Fibroblast of peridontal ligament (primary cell): ENCODE measurements around the gene DCAF16.
"Not testable (repeated sequence)": the region's sequence is repeated elsewhere in the genome, so short reads cannot be mapped to it uniquely, and the experiment has no call there.

Experiments used
- DNase-seq: peaks from one replicate; pipeline ENCODE4 v3.0.0-alpha.2; 2010; ENCODE audit errors: extremely low read depth

Gene DCAF16

GRCh38 chr4:17810260-17811077 lies at the start of gene DCAF16, which contains the start of gene NCAPG:
DCAF16 (minus strand) TSS chr4:17810757; CDS start chr4:17804141, 6,616 bp downstream.
NCAPG (plus strand) TSS chr4:17810979; CDS start chr4:17811078, 99 bp downstream.
- peak; percentile 99 for DNase-seq

DNA sequence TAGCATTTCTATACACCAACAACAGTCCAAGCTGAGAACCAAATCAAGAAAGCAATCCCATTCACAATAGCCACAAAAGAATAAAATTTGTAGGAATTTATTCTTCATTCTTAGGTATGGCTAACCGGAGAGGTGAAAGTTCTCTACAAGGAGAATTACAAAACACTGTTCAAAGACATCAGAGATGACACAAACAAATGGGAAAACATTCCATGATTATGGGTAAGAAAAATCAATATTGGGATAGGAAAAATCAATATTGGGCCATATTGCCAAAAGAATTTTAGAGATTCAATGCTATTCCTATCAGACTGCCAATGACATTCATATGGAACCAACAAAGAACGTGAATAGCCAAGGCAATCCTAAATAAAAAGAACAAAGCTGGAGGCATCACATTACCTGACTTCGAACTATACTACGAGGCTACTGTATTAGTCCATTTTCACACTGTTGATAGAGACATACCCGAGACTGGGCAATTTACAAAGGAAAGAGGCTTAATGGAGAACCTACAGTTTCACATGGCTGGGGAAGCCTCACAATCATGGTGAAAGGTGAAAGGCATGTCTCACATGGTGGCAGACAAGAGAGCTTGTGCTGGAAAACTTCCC lies 49.3 kb upstream of the DCAF16 start:
- no peak for DNase-seq

DNA sequence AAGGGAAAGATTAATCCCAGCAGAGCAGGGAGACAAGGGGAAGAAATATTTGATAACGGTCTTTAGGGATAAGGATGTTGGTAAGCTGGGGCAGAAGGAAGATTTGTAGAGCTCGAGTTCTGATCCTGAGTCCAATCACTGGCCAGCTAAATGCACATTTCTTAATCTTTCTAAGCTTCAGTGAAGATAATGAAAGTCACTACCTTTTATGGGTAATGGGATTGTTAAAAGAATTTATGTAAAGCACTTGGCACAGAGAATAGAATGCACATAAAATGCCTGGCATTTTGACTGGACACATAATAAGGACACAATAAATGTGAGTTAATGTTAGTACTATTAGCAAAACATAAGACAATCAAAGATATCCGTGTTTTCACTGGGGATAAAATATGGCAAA lies 43.5 kb upstream of the DCAF16 start:
- DNase-seq: no peak

DNA sequence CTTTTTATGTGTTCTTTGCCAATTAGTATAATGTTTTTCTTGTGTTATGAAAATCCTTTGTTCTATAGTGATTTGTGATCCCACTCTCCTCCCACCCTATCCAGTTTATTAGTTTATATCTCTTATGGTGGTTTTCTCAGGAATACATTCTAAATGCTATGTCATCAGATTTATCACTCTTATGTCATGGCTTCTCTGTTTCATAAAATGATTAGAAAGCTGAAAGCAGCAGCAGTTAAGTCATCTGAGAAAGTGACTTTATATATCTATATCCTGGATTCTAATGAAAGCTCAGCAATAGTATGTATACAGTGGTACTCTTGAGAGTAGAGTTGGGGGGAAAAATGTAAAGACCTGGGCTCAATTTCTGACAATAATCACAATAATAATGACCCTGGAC lies 41.4 kb upstream of the DCAF16 start:
- DNase-seq: no peak

- not testable (repeated sequence) for DNase-seq
Observed at GRCh38 chr4:17850295-17850694, 39.7 kb upstream of the DCAF16 start.

GRCh38 chr4:17846266-17846665 lies 35.7 kb upstream of the DCAF16 start:
- DNase-seq: no peak

DNA sequence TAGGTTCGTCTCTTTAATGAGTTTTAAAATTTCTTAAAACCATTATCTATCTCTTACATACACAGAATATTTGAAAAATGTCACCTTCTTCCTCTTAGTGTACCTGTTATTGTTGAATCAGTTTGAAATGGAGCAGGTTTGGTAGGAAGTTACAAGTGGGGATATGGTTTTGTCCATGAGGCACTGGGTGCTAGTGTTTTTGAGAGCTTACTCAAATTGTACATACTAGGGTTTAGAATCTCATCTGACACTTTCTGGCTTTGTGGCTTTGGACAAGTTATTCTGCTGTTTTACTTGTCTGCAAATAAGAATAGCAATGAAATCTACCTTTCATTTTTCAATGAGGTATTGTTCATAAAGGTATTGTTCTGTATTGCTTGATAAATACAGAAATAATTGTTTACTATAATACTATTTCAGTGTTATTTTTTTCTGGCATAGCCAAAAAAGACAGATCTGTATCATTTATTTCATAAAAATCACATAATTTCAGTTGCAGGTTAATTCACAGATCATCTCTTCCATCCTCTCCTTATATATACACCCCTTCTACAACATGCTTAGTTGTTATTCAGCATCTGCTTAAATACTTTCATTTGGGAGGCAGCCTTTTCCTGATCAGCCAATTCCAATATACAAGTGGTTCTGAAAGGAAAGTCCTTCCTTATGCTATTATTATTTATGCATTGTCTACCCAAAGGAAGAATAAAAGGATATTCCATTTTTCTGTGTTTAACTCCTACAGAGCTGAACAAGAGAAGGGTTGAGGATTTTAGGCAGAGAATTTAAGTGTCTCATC lies 13.5 kb upstream of the DCAF16 start:
- peak; percentile 51 for DNase-seq

DNA sequence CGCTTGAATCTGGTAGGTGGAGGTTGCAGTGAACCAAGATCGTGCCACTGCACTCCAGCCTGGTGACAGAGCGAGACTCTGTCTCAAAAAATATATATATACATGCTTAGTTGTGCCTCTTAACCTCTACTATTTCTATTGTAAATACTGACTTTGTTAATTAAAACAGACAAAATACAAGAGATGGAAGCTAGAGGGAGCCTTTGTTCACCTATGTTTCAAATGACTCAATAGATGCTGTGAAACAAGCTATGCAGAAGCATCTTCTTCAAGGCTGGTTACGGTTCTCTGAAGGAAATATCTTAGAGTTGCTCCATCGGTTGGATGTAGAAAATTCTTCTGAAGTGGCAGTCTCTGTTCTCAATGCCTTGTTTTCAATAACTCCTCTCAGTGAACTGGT lies 6.5 kb upstream of the DCAF16 start:
- DNase-seq: peak; percentile 91

GRCh38 chr4:17816142-17816541 lies 5.6 kb upstream of the DCAF16 start:
- DNase-seq: no peak

- peak; percentile 59 for DNase-seq
Observed at GRCh38 chr4:17814140-17814539, 3.6 kb upstream of the DCAF16 start.

GRCh38 chr4:17812801-17813200 lies 2.2 kb upstream of the DCAF16 start:
- DNase-seq: peak; percentile 52

DNA sequence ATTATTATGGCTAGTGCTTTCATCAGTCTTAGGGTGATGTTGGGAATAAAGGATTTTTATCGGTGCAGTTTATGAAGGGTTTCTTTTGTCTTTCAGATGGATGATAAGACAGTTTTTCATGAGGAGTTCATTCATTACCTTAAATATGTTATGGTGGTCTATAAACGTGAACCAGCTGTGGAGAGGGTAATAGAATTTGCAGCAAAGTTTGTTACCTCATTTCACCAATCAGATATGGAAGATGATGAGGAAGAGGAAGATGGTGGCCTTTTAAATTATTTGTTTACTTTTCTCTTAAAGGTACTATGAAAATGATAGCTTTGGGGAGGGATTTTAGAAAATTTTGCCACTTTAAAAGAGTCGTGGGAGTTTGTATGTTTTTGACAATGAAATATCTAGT lies 1.6 kb upstream of the DCAF16 start:
- DNase-seq: peak; percentile 20

- no peak for DNase-seq
Observed at GRCh38 chr4:17811078-17811603, 584 bp upstream of the DCAF16 start.

DNA sequence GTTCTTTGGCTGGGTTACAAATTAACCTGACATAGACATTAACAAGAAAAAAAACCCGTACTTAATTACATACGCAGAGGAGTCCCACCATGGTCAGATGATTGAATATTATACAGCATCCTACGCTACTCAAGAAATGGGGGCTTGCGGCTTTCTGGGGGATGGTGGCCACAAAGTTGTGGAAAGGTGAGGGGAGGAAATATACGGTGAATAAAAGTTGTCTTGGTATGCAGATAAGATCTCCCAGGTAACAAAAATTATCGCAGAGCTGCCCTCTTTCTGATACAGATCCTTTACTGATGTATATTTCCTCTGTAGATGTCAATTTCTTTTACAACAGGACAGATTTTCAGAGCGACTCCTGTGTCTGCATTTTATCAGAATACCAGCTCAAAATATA lies 890 bp downstream of the DCAF16 start:
- no peak for DNase-seq

- peak; percentile 33 for DNase-seq
Observed at GRCh38 chr4:17807446-17807845, 3.1 kb downstream of the DCAF16 start.

DNA sequence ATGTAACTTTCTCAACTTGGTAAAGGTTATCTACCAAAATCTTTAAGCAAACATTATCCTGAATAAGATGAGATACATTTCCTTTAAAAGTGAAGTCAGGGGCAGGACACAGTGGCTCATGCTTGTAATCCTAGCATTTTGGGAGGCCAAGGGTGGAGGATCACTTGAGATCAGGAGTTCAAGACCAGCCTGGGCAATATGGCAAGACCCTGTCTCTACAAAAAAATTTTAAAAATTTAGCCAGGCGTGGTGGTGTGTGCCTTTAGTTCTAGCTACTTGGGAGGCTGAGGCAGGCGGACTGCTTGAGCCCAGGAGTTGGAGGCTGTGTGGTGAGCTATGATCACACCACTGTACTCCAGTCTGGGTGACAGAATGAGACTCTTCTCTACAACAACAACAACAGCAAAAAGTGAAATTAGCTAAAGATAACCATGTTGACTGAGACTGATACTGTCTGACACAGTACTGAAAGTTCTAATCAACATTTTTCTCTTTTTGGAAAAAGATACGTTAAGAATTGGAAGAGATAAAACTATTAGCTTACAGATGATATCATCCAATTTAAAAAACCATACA lies 4.9 kb downstream of the DCAF16 start:
- DNase-seq: no peak

- no peak for DNase-seq
Observed at GRCh38 chr4:17797808-17798207, 12.7 kb downstream of the DCAF16 start.

GRCh38 chr4:17794730-17795129 lies 15.8 kb downstream of the DCAF16 start:
- DNase-seq: no peak

DNA sequence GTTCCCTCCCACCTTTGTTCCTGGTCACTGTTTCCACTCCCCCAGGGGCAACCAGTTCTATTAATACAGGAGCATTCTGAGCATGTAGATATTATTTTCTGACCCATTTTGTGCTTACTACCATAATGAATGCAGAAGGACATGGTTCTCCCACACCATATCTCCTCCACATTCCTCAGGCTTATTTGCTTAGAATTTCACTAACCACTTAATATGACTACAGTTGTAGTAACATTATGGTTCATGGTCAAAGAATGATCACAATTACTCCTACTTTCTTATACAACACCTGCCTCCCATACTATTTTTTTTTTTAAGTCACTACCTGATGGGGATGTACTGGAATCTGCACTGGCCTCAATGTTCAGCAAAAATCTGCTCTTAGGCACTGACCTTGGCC lies 21.6 kb downstream of the DCAF16 start:
- no peak for DNase-seq

DNA sequence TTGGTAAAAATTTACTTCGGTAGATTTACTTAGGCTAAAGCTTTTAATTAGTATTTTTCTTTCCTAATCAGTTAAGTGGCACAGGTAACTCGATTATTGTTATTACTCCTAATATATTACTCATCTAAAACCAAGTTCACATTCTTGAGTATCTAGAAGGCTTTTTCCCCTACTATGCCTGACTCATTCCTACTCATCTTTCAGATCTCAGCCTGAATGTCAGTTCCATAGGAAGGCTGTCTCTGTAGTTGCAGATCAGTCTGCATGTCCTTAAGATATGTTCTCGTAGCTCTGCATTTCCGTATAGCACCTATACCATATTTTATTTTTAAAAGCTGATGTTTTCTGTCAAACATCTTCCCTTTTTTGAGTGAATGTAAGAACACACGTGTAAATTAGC lies 23.2 kb downstream of the DCAF16 start:
- DNase-seq: no peak

DNA sequence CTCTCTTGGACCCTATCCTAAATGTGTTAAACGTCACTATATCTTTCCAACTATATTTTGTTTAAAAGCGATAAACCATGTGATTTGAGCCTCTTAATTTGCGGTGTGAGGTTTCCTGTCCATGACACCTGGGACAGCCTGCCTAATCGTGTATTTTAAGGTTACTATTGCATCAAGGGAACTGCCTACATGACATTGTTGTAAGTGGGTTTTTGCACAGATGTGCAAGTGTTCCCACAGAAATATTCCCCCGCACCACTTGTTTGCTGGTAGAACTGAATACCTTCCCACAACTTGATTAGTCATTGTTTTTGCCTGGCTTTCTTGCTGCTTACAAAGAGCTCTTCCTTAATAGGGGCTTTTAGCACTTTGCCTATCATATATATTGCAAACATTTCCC lies 24.0 kb downstream of the DCAF16 start:
- DNase-seq: no peak

- no peak for DNase-seq
Observed at GRCh38 chr4:17785858-17786257, 24.7 kb downstream of the DCAF16 start.
